Measurements from ENCODE around the gene CABLES1.

The CABLES1 gene

GRCh38 chr18:23229472-23229871 is 94.2 kb downstream of the CABLES1 start:
- H3K4me3 ChIP-seq (ENCODE audit: low read depth, low read length), result no peak overlapping the region
- TF ChIP-seq CTCF (IDR thresholded peaks at IDR 0.05; ENCODE audit: low read depth, low read length, missing control alignments), result no peak
- in situ Hi-C loops (cut with HindIII; ENCODE audit: low sequenced_read_pairs), result no loop called here
- no peak for DNase-seq (ENCODE audit: low read depth)

GRCh38 chr18:23230686-23231085 is 95.4 kb downstream of the CABLES1 start:
- TF ChIP-seq CTCF (IDR thresholded peaks at IDR 0.05; ENCODE audit: low read depth, low read length, missing control alignments), result no peak
- H3K4me3 ChIP-seq (ENCODE audit: low read depth, low read length), result no peak overlapping the region
- in situ Hi-C loops (cut with HindIII; ENCODE audit: low sequenced_read_pairs), result no loop called here
- no peak for DNase-seq (ENCODE audit: low read depth)

GRCh38 chr18:23231340-23232021 is 96.2 kb downstream of the CABLES1 start:
- in situ Hi-C loops (cut with HindIII; ENCODE audit: low sequenced_read_pairs), result no loop called here
- no peak for TF ChIP-seq CTCF (IDR thresholded peaks at IDR 0.05; ENCODE audit: low read depth, low read length, missing control alignments)
- H3K4me3 ChIP-seq (ENCODE audit: low read depth, low read length), result no peak overlapping the region
- DNase-seq (ENCODE audit: low read depth), result peak; percentile 65

GRCh38 chr18:23232331-23232730 is 97.0 kb downstream of the CABLES1 start:
- in situ Hi-C loops (cut with HindIII; ENCODE audit: low sequenced_read_pairs), result no loop called here
- no peak for DNase-seq (ENCODE audit: low read depth)
- TF ChIP-seq CTCF (IDR thresholded peaks at IDR 0.05; ENCODE audit: low read depth, low read length, missing control alignments), result no peak
- H3K4me3 ChIP-seq (ENCODE audit: low read depth, low read length), result no peak overlapping the region

GRCh38 chr18:23234619-23235018 is 99.3 kb downstream of the CABLES1 start:
- DNase-seq (ENCODE audit: low read depth), result no peak

GRCh38 chr18:23235336-23235735 is 100.1 kb downstream of the CABLES1 start:
- H3K4me3 ChIP-seq (ENCODE audit: low read depth, low read length), result no peak overlapping the region
- in situ Hi-C loops (cut with HindIII; ENCODE audit: low sequenced_read_pairs), result no loop called here
- TF ChIP-seq CTCF (IDR thresholded peaks at IDR 0.05; ENCODE audit: low read depth, low read length, missing control alignments), result no peak
- DNase-seq (ENCODE audit: low read depth), result no peak

More at GRCh38 chr18:23234619-23235018, 99.3 kb downstream of the CABLES1 start:
- in situ Hi-C loops (cut with HindIII; ENCODE audit: low sequenced_read_pairs), result no loop called here
- TF ChIP-seq CTCF (IDR thresholded peaks at IDR 0.05; ENCODE audit: low read depth, low read length, missing control alignments), result no peak
- no peak overlapping the region for H3K4me3 ChIP-seq (ENCODE audit: low read depth, low read length)

All from astrocyte of the cerebellum (primary cell).